T-helper 2 cell (primary cell): ENCODE results near the gene ANKRD49.

Source experiments
- DNase-seq, 5 experiments: peaks; one replicate each; pipeline versions ENCODE4 v3.0.0 to v3.0.0-alpha.2; 2012 to 2022

The ANKRD49 gene

GRCh38 chr11:94507485-94507884, 13.7 kb downstream of the ANKRD49 start:
- DNase-seq, result no peak

GRCh38 chr11:94511932-94512781, 18.4 kb downstream of the ANKRD49 start, which contains the start of gene C11orf97:
Gene C11orf97, plus strand, starts transcription at chr11:94512461. Its CDS starts 68 bp downstream, at chr11:94512529.
- peak in 4 of 5 experiments; percentile 13 to 62 (median 32) for DNase-seq

- no peak for DNase-seq
Observed at GRCh38 chr11:94513091-94513490, 19.3 kb downstream of the ANKRD49 start.

- no peak for DNase-seq
Observed at GRCh38 chr11:94515398-94515797, 21.6 kb downstream of the ANKRD49 start.

GRCh38 chr11:94516725-94517124, 22.9 kb downstream of the ANKRD49 start:
- DNase-seq, result no peak

GRCh38 chr11:94518300-94518699, 24.5 kb downstream of the ANKRD49 start:
- DNase-seq, result no peak

- peak in 1 of 5 experiments; percentile 21 for DNase-seq
Observed at GRCh38 chr11:94519478-94520084, 25.8 kb downstream of the ANKRD49 start.

- DNase-seq, result no peak
Observed at GRCh38 chr11:94521684-94522083, 27.9 kb downstream of the ANKRD49 start.

GRCh38 chr11:94524341-94524740, 30.6 kb downstream of the ANKRD49 start:
- DNase-seq, result no peak

- no peak for DNase-seq
Observed at GRCh38 chr11:94525546-94526324, 32.0 kb downstream of the ANKRD49 start.

- DNase-seq, result no peak
Observed at GRCh38 chr11:94526645-94527438, 33.1 kb downstream of the ANKRD49 start.

- DNase-seq, result no peak
Observed at GRCh38 chr11:94528551-94528950, 34.8 kb downstream of the ANKRD49 start.

- no peak for DNase-seq
Observed at GRCh38 chr11:94532211-94532610, 38.4 kb downstream of the ANKRD49 start.

GRCh38 chr11:94533206-94533605, 39.4 kb downstream of the ANKRD49 start:
- no peak for DNase-seq

- no peak for DNase-seq
Observed at GRCh38 chr11:94533696-94534630, 40.2 kb downstream of the ANKRD49 start.

- no peak for DNase-seq
Observed at GRCh38 chr11:94536386-94536785, 42.6 kb downstream of the ANKRD49 start.

- DNase-seq, result no peak
Observed at GRCh38 chr11:94537031-94537600, 43.3 kb downstream of the ANKRD49 start.

GRCh38 chr11:94539420-94539819, 45.6 kb downstream of the ANKRD49 start:
- DNase-seq, result no peak

- DNase-seq, result peak; percentile 41 to 85 (median 60)
Observed at GRCh38 chr11:94543695-94544645, 50.2 kb downstream of the ANKRD49 start, which contains the start of gene FUT4. Gene FUT4, plus strand, starts transcription at chr11:94543921. Its CDS starts 213 bp downstream, at chr11:94544134.
